ENCODE results near the gene LHX3.

The LHX3 gene

DNA sequence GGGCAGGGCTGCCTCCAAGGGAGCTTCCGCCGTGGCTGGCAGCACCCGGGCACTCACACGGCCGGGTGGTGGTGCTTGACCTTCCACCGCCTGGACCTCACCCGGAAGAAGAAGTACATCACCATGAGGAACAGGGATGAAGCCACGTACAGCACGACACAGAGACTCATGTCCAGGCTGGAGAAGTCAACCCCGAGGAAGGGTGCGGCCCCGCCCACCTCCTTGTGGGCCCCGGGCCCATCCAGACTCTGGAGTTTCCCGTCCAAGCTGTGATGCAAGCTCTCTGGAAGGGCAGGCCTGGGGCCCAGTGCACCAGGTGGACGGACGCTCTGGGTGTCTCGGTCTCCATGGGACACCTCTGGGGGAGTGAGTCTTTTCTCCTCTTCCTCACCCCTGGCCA lies 3.7 kb upstream of the LHX3 start:
- H3K4me3 ChIP-seq (ENCODE audit: control insufficient read depth, low read depth, low read length) = no peak overlapping the region
- DNase-seq (ENCODE audit: low read depth) = no peak
- TF ChIP-seq, protein P1, sequence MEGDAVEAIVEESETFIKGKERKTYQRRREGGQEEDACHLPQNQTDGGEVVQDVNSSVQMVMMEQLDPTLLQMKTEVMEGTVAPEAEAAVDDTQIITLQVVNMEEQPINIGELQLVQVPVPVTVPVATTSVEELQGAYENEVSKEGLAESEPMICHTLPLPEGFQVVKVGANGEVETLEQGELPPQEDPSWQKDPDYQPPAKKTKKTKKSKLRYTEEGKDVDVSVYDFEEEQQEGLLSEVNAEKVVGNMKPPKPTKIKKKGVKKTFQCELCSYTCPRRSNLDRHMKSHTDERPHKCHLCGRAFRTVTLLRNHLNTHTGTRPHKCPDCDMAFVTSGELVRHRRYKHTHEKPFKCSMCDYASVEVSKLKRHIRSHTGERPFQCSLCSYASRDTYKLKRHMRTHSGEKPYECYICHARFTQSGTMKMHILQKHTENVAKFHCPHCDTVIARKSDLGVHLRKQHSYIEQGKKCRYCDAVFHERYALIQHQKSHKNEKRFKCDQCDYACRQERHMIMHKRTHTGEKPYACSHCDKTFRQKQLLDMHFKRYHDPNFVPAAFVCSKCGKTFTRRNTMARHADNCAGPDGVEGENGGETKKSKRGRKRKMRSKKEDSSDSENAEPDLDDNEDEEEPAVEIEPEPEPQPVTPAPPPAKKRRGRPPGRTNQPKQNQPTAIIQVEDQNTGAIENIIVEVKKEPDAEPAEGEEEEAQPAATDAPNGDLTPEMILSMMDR (conservative IDR thresholded peaks at IDR 0.05; ENCODE audit: control insufficient read depth, insufficient read depth, low read depth, low read length) = no peak

GRCh38 chr9:136207616-136208015 lies 2.7 kb upstream of the LHX3 start:
- no peak for DNase-seq (ENCODE audit: low read depth)
- TF ChIP-seq, protein P1 (conservative IDR thresholded peaks at IDR 0.05; ENCODE audit: control insufficient read depth, insufficient read depth, low read depth, low read length) = no peak
- H3K4me3 ChIP-seq (ENCODE audit: control insufficient read depth, low read depth, low read length) = no peak overlapping the region

DNA sequence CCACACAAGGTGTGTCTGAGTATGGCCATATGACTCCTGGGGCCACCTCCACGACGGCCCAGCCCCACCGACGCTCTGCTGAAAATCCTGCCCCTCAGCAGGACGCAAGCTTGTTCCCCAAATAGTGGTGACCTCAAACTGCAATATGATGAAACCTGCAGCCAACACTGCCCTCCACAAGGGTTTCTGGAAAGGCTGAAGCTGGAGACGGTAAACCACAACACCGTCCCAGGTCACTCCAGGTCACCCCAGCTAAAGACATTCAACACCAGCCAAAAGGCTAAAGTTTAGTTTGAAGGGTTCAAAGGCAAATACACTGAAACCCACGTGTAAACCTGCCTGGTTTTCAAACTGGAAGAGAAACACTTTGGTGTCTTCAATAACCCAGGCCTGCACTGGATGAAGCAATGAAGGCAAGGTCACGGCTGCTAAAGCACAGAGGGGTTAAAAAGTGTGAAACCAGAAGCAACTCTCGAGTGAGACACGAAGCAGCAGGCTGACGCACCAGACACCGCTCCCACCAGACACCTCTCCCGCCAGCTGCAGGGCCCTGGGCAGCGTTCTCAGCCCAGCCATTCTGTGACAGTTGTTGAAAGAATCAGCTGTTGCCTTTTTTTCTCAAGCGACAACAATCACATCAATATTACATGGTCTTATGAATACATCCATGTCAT lies 1.8 kb upstream of the LHX3 start:
- TF ChIP-seq, protein P1 (conservative IDR thresholded peaks at IDR 0.05; ENCODE audit: control insufficient read depth, insufficient read depth, low read depth, low read length) = no peak
- H3K4me3 ChIP-seq (ENCODE audit: control insufficient read depth, low read depth, low read length) = no peak overlapping the region
- DNase-seq (ENCODE audit: low read depth) = no peak

DNA sequence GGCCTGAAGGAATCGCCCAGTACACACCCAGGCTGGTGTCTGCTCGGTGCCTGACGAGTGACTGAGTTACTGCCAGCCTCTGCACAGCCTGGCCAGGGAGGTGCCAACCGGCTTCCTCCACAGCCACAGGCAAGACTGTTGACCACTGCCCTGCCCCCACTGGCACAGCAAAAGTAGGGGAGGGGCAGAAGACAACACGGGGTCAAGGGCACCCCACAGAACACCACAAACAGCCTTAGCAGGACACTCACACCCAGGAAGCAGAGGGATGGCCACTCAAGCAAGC lies 722 bp upstream of the LHX3 start:
- H3K4me3 ChIP-seq (ENCODE audit: control insufficient read depth, low read depth, low read length) = no peak overlapping the region
- TF ChIP-seq, protein P1 (conservative IDR thresholded peaks at IDR 0.05; ENCODE audit: control insufficient read depth, insufficient read depth, low read depth, low read length) = no peak
- DNase-seq (ENCODE audit: low read depth) = no peak

- H3K4me3 ChIP-seq (ENCODE audit: control insufficient read depth, low read depth, low read length) = no peak overlapping the region
- TF ChIP-seq, protein P1 (conservative IDR thresholded peaks at IDR 0.05; ENCODE audit: control insufficient read depth, insufficient read depth, low read depth, low read length) = no peak
- DNase-seq (ENCODE audit: low read depth) = no peak
Observed at GRCh38 chr9:136204145-136204805, 653 bp downstream of the LHX3 start.

DNA sequence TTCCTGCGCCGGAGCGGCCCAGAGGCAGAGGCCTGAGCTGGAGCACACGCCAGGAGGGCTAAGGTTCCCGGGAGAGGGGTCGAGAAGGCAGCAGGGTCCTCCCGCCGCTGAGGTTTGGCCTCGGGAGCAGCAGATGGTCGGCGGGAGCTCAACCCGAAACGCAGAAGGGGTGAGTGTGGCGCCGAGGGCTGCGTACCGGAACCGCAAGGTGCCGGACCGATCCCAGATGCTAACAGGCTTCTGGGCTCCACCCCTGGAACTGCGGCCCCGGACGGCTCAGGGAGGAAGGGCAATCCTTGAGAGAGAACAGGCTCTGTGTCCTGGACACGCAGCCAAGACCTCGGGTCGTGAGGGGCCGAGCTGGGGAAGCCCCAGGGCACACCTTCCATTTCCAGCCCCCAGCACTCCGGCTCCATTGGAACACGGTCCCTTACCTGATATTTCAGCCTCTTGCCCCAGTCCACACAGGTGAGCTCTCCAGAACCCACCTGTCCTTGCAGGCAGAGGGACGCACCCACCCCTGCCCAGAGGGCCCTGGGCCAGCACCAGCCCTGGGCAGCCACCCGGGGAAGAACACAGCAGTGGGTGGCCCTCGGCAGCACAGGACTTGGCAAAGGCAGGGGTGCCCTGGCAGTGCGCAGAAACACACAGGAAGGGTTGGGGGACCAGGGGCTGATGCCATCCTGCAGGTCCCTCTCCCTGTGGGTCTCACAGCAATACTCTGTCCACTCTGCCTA lies 1.4 kb downstream of the LHX3 start:
- DNase-seq (ENCODE audit: low read depth) = no peak
- TF ChIP-seq, protein P1 (conservative IDR thresholded peaks at IDR 0.05; ENCODE audit: control insufficient read depth, insufficient read depth, low read depth, low read length) = no peak
- no peak overlapping the region for H3K4me3 ChIP-seq (ENCODE audit: control insufficient read depth, low read depth, low read length)

All from fibroblast of mammary gland (primary cell).